Measurements from ENCODE around the gene LRIG1. TPM values are rescaled to one million over a fixed set of nuclear protein-coding genes. Genes with fewer than 3 reads are reported as not detected.

Gene LRIG1
- total and polyA plus RNA-seq, 7 donors, result 9.8 to 119 (median 41.1) TPM

DNA sequence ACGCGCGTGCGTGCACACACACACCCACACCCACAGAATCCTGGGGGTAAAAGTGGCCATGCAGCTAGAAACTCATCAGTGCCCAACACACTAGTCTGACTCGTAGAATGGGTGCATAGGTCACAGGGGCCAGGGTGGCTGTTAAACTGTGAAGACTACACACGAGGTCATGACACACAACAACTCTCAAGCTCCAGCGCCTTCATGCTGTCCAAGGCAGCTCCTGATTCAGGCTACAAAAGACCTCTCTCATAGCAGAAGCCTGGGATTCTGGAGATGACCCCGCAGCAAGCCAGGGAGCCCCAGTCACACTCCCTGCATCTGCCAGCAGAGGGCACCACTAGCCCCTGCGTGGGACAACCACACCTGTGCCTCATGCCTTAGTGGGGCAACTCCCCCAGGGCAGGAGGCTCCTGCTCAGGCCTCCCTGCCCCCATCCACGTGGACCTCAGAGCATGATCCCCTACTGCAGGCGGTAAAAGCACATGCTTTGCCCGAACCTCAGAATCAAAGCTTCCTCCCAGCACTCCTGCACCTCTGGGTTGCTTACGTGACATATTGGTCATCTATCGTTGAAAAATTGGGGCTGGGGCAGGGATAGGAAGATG, 93.1 kb downstream of the LRIG1 start:
- Histone ChIP-seq H3K27me3 (ENCODE audit: insufficient read depth in 3 of 3, low read length in 2 of 3) (no peaks in the 10 kb centered on the region), H3K4me1 (peaks cover 60% of the 10 kb centered on the region), H3K9me3 (no peaks in the 10 kb centered on the region), H3K4me3 (no peak overlapping the region), H3K36me3 (ENCODE audit: insufficient read depth in 1 of 2, low read depth in 1 of 2) (peaks cover 3 to 59% of the 10 kb centered on the region in 2 donors), H3K27ac (peak overlapping the region; percentile 72)
- peak; percentile 78 to 88 for DNase-seq
- WGBS, 3 donors, result 57 to 59% (median 58%) methylated on average over 14 of the region's 14 CpGs
- ATAC-seq, result peak; percentile 72 to 74 (median 73)
- intact Hi-C loops (cut with DNase I), result loop anchor here (2.0 to 5.0 kb wide), 4 partner anchors 90 to 415 kb away; no protein-coding TSS in a partner anchor
- TF ChIP-seq, protein P1, sequence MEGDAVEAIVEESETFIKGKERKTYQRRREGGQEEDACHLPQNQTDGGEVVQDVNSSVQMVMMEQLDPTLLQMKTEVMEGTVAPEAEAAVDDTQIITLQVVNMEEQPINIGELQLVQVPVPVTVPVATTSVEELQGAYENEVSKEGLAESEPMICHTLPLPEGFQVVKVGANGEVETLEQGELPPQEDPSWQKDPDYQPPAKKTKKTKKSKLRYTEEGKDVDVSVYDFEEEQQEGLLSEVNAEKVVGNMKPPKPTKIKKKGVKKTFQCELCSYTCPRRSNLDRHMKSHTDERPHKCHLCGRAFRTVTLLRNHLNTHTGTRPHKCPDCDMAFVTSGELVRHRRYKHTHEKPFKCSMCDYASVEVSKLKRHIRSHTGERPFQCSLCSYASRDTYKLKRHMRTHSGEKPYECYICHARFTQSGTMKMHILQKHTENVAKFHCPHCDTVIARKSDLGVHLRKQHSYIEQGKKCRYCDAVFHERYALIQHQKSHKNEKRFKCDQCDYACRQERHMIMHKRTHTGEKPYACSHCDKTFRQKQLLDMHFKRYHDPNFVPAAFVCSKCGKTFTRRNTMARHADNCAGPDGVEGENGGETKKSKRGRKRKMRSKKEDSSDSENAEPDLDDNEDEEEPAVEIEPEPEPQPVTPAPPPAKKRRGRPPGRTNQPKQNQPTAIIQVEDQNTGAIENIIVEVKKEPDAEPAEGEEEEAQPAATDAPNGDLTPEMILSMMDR (IDR thresholded peaks at IDR 0.05), result peak; percentile 93

GRCh38 chr3:66406831-66407610, 93.8 kb downstream of the LRIG1 start:
- no peaks in the 10 kb centered on the region for H3K27me3 ChIP-seq (ENCODE audit: insufficient read depth in 3 of 3, low read length in 2 of 3)
- H3K4me1 ChIP-seq, result peaks cover 60% of the 10 kb centered on the region
- no peak overlapping the region for H3K4me3 ChIP-seq
- H3K27ac ChIP-seq, result peak overlapping the region; percentile 72
- TF ChIP-seq, protein P1 (IDR thresholded peaks at IDR 0.05), result no peak
- WGBS, 3 donors, result 62 to 75% (median 64%) methylated on average over 17 of the region's 17 CpGs
- DNase-seq (no peak), ATAC-seq (no peak)
- peaks cover 0 to 52% of the 10 kb centered on the region in 2 donors for H3K36me3 ChIP-seq (ENCODE audit: insufficient read depth in 1 of 2, low read depth in 1 of 2)
- intact Hi-C loops (cut with DNase I), result loop anchor here (2.0 to 5.0 kb wide), 4 partner anchors 90 to 415 kb away; no protein-coding TSS in a partner anchor
- no peaks in the 10 kb centered on the region for H3K9me3 ChIP-seq

- Histone ChIP-seq H3K4me1 (peaks cover 63% of the 10 kb centered on the region), H3K36me3 (ENCODE audit: insufficient read depth in 1 of 2, low read depth in 1 of 2) (peaks cover 0 to 51% of the 10 kb centered on the region in 2 donors), H3K27ac (peak overlapping the region; percentile 72), H3K27me3 (ENCODE audit: insufficient read depth in 3 of 3, low read length in 2 of 3) (no peaks in the 10 kb centered on the region), H3K4me3 (no peak overlapping the region), H3K9me3 (no peaks in the 10 kb centered on the region)
- 26 to 50% (median 27%) methylated on average over 5 of the region's 5 CpGs for WGBS, 3 donors
- intact Hi-C loops (cut with DNase I), result loop anchor here (2.0 to 5.0 kb wide), 4 partner anchors 91 to 416 kb away; no protein-coding TSS in a partner anchor
- ATAC-seq (peak; percentile 27 to 57 (median 40)), DNase-seq (peak in 1 of 2 donors; percentile 68)
- TF ChIP-seq, protein P1 (IDR thresholded peaks at IDR 0.05), result no peak
Measured at GRCh38 chr3:66406163-66406562, 94.7 kb downstream of the LRIG1 start.

- no peak overlapping the region for H3K4me3 ChIP-seq
- no peaks in the 10 kb centered on the region for H3K9me3 ChIP-seq
- DNase-seq (peak; percentile 78 to 90), ATAC-seq (peak; percentile 61 to 84 (median 79))
- H3K27me3 ChIP-seq (ENCODE audit: insufficient read depth in 3 of 3, low read length in 2 of 3), result no peaks in the 10 kb centered on the region
- WGBS, 3 donors, result 40 to 60% (median 45%) methylated on average over 11 of the region's 11 CpGs
- TF ChIP-seq, protein P1 (IDR thresholded peaks at IDR 0.05), result no peak
- H3K4me1 ChIP-seq, result peaks cover 62% of the 10 kb centered on the region
- peaks cover 0 to 51% of the 10 kb centered on the region in 2 donors for H3K36me3 ChIP-seq (ENCODE audit: insufficient read depth in 1 of 2, low read depth in 1 of 2)
- H3K27ac ChIP-seq, result peak overlapping the region; percentile 72
- intact Hi-C loops (cut with DNase I), result loop anchor here (2.0 to 5.0 kb wide), 4 partner anchors 92 to 417 kb away; no protein-coding TSS in a partner anchor
Measured at GRCh38 chr3:66405701-66406091, 95.1 kb downstream of the LRIG1 start.

Data from psoas muscle (tissue), 8 donors.